ENCODE results near the gene ESF1. TPM values are rescaled to one million over a fixed set of nuclear protein-coding genes. Genes with fewer than 3 reads are reported as not detected.

The ESF1 gene
- total RNA-seq, 1 donor from 2014 or later: 9.3 TPM

- peak in 1 of 2 donors; percentile 3 for DNase-seq (ENCODE audit: low read depth in 2 of 2)
These were observed 105.8 kb downstream of the ESF1 start for GRCh38 chr20:13678944-13679343.

DNA sequence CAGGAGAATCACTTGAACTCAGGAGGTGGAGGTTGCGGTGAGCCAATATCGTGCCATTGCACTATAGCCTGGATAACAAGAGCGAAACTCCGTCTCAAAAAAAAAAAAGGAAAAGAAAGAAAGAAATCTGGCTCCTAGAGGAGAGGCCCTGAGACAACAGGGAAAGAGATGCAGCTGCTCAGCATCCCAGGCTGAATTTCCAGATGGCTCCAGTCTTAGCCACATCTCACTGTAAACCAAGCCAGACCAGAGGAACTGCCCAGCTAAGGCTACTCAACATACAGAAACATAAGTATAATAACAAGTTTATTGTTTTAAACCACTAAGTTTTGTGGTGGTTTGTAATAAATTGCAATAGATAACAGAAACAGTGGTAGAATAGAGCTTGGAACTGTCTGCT, 107.5 kb downstream of the ESF1 start:
- DNase-seq (ENCODE audit: low read depth in 2 of 2): no peak

DNA sequence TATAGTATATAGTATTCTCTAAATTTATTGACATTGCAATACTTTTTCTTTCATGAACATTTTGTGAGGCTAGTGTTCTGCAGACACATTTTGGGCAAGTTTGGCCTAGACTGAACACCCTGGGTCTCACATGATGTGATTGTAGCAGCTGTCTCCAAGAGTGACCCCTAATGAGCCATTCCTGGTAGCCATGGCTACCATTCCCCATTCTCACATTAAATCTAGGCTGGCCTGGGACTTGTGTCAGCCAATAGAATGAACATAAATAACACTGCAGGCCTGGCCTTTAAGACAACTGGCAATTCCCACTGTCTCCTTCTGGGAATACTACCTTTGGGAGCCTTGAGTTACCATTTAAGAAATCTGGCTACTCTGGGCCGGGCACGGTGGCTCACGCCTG, 108.0 kb downstream of the ESF1 start:
- DNase-seq (ENCODE audit: low read depth in 2 of 2): no peak

DNA sequence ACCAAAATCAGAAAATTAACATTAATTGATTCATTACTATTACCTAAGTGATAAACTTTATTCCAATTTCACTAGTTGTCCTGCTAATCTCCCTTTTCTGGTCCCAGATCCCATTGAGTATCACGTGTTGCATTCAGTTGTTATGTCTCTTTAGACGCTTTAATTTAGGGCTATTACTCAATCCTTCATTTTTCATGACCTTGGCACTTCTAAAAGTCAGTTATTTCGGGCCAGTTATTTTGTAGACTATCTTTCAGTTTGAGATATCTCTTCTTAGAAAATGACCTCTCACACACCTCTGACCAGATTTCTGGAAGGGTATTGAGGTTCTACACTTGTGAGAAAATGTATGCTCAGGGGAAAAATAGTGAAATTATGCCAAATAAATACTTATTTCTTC, 112.0 kb downstream of the ESF1 start:
- no peak for DNase-seq (ENCODE audit: low read depth in 2 of 2)

DNA sequence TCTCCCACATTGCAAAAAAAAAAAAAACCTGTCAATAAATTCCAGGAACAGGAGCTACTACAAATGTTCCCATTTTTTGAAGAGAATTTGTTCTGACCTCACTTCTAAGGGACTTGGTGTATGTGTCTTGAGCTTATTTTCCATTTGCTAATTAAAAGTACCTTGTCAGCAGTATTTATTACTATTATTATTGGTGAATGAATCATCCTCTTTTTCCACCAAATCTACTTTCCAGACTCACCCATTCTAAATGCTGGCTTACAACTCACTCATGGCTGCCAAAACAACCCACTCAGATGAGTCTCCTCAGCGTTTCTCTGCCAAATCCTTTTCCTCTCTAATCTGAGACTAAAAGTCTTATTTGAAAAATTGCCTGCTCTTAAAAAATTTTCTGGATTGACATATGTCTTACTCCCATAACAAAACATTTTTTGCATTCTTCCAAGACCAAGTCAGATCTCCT, 112.8 kb downstream of the ESF1 start:
- DNase-seq (ENCODE audit: low read depth in 2 of 2): peak; percentile 4 to 5

- no peak for DNase-seq (ENCODE audit: low read depth in 2 of 2)
These were observed 113.2 kb downstream of the ESF1 start for GRCh38 chr20:13671512-13671911.

GRCh38 chr20:13670160-13670559, 114.6 kb downstream of the ESF1 start:
- no peak for DNase-seq (ENCODE audit: low read depth in 2 of 2)

DNA sequence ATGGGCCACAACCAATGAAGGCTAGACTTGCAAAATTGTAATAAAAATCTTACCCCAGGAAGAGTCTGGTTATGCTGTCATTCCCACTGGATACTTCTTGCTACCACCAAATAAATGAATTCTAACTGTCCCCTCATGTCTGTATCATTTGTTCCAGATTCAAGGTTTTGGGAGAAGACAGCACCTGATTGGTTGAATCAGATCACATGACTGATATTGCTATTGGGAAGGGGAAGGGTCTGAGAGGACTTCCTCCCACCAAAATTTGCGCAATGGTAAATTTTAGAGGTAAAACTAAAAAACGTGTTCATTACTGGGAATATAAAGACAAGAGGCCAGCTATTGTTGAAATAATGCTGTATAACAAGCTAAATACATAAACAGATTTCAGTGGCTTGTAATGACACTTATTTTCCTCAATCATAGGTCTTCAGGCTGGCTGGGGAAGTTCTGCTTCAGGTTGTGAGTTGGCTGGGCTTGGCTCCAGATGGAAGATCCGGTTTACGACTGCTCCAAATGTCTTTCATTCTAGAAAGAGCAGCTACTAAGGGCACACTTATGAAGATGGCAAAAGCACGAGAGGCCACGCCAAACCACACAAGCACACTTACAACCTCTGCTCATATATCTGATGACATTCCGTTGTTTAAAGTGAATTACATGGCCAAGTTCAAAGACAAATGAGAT, 118.9 kb downstream of the ESF1 start:
- DNase-seq (ENCODE audit: low read depth in 2 of 2): no peak

Other genes with a start within 250 kb of the ESF1 start
- gene TASP1, start 146.0 kb downstream of the ESF1 start, total RNA-seq: 5.0 and 6.5 TPM in 2 replicates
- 10.2 and 11.1 TPM in 2 replicates for gene NDUFAF5, start 109 bp upstream of the ESF1 start, total RNA-seq
- not detected in 2 replicates for gene SEL1L2, start 205.7 kb upstream of the ESF1 start, total RNA-seq
- under 0.01 and 0.40 TPM in 2 replicates for gene MACROD2, start 210.6 kb upstream of the ESF1 start, total RNA-seq

All from lung microvascular endothelial cell (primary cell).